ENCODE results near the gene APOA1.

GRCh38 chr11:116831790-116832349 lies 5.6 kb downstream of the APOA1 start:
- TF ChIP-seq CTCF (IDR thresholded peaks at IDR 0.05) (no peak), EP300 (IDR thresholded peaks at IDR 0.05) (no peak), POLR2AphosphoS5 (IDR thresholded peaks at IDR 0.05) (no peak), POLR2A (IDR thresholded peaks at IDR 0.05) (no peak)

Data from gastroesophageal sphincter (tissue), 3 donors.